ENCODE data around the gene TMED6.

TMED6 gene

GRCh38 chr16:69351309-69352027, at the start of gene TMED6:
TSS of gene TMED6 (minus strand) at chr16:69351786. CDS start at chr16:69351753, 33 bp downstream.
- intact Hi-C loops (cut with DNase I) = no loop called here
- DNase-seq = no peak

- intact Hi-C loops (cut with DNase I) = loop anchor here (5.0 kb wide), 2 partner anchors 308 to 358 kb away; no protein-coding TSS in a partner anchor
Measured at GRCh38 chr16:69399361-69399760, 47.8 kb upstream of the TMED6 start.

GRCh38 chr16:69397821-69398521, 46.4 kb upstream of the TMED6 start:
- DNase-seq = peak in 33 of 42 donors; percentile 10 to 81 (median 57)
- intact Hi-C loops (cut with DNase I) = loop anchor here (5.0 kb wide), 2 partner anchors 309 to 359 kb away; no protein-coding TSS in a partner anchor

More at GRCh38 chr16:69399361-69399760, 47.8 kb upstream of the TMED6 start:
- DNase-seq = no peak

- intact Hi-C loops (cut with DNase I) = loop anchor here (5.0 kb wide), 2 partner anchors 311 to 361 kb away; no protein-coding TSS in a partner anchor
- peak in 41 of 42 donors; percentile 30 to 93 (median 74) for DNase-seq
Measured at GRCh38 chr16:69396187-69397061, 44.8 kb upstream of the TMED6 start.

- intact Hi-C loops (cut with DNase I) = loop anchor here (5.0 kb wide), 2 partner anchors 311 to 361 kb away; no protein-coding TSS in a partner anchor
- no peak for DNase-seq
Measured at GRCh38 chr16:69395859-69396186, 44.2 kb upstream of the TMED6 start.

- DNase-seq = peak in 29 of 42 donors; percentile 9 to 60 (median 33)
- intact Hi-C loops (cut with DNase I) = no loop called here
Measured at GRCh38 chr16:69393898-69394849, 42.6 kb upstream of the TMED6 start.

- no peak for DNase-seq
- intact Hi-C loops (cut with DNase I) = loop anchor here (10.0 kb wide), 1 partner anchor 52 kb away; the partner anchor contains the start of genes COG8, NIP7 and PDF
Measured at GRCh38 chr16:69386596-69386995, 35.0 kb upstream of the TMED6 start.

GRCh38 chr16:69384974-69385373, 33.4 kb upstream of the TMED6 start:
- intact Hi-C loops (cut with DNase I) = loop anchor here (10.0 kb wide), 1 partner anchor 50 kb away; the partner anchor contains the start of genes COG8, NIP7 and PDF
- DNase-seq = no peak

- intact Hi-C loops (cut with DNase I) = loop anchor here (10.0 kb wide), 1 partner anchor 48 kb away; the partner anchor contains the start of genes COG8, NIP7 and PDF
Measured at GRCh38 chr16:69382421-69382820, 30.8 kb upstream of the TMED6 start.

GRCh38 chr16:69381231-69381630, 29.6 kb upstream of the TMED6 start:
- no peak for DNase-seq
- intact Hi-C loops (cut with DNase I) = loop anchor here (10.0 kb wide), 1 partner anchor 46 kb away; the partner anchor contains the start of genes COG8, NIP7 and PDF

More at GRCh38 chr16:69382421-69382820, 30.8 kb upstream of the TMED6 start:
- DNase-seq = no peak

- intact Hi-C loops (cut with DNase I) = no loop called here
- DNase-seq = no peak
Measured at GRCh38 chr16:69378760-69379159, 27.2 kb upstream of the TMED6 start.

GRCh38 chr16:69378036-69378435, 26.4 kb upstream of the TMED6 start:
- DNase-seq = no peak
- intact Hi-C loops (cut with DNase I) = no loop called here

- DNase-seq = no peak
- intact Hi-C loops (cut with DNase I) = no loop called here
Measured at GRCh38 chr16:69376393-69377059, 24.9 kb upstream of the TMED6 start.

GRCh38 chr16:69373019-69373418, 21.4 kb upstream of the TMED6 start:
- intact Hi-C loops (cut with DNase I) = no loop called here
- DNase-seq = no peak

GRCh38 chr16:69371564-69371963, 20.0 kb upstream of the TMED6 start:
- DNase-seq = no peak
- intact Hi-C loops (cut with DNase I) = no loop called here

- intact Hi-C loops (cut with DNase I) = no loop called here
- no peak for DNase-seq
Measured at GRCh38 chr16:69368866-69369265, 17.3 kb upstream of the TMED6 start.

- DNase-seq = no peak
- intact Hi-C loops (cut with DNase I) = no loop called here
Measured at GRCh38 chr16:69367980-69368379, 16.4 kb upstream of the TMED6 start.

Data from head of caudate nucleus (tissue), 42 donors.